ENCODE measurements around the gene PPIE.

Gene PPIE
- total RNA-seq: 60.6 reads per million, percentile 72 among the genes with 10 or more reads in this experiment

DNA sequence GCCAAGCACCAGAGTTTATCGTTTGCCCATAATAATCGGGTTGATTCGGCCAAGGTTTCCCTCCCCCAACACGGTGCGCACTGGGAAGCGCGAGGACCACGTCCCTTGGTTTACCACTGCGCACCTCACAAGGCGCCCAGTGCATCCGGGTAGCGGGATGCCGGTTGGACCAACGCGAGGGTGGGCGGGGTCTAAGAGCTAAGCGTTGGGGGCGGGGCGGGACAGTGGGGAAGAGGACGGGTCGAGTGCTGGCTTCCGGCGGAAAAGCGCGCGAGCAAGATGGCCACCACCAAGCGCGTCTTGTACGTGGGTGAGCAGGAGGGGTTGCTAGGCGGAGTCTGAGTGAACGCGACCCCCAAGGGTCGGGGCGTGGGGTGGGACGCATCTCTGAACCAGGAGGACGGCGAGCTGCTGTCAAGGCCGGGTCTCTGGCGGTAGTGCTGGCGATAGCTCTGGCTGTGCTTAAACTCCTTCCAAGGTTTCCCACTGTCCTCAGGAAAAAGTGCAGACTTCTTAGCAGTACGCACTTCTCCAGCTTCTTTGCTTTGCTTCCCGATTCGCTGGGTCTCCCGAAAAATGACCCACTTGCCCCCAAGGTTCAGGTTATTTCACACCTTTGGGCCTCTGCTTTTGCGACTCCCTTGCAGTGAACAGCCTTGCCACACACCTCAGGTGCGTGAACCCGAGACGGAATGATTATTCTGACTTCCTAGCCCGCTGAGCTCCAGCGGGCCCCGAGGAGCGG lies at the start of gene PPIE:
TSS of gene PPIE (plus strand) at position 261 of the 745 bp plus-strand sequence. CDS start at position 280, 19 bp downstream.
- peak; percentile 79 for DNase-seq

DNA sequence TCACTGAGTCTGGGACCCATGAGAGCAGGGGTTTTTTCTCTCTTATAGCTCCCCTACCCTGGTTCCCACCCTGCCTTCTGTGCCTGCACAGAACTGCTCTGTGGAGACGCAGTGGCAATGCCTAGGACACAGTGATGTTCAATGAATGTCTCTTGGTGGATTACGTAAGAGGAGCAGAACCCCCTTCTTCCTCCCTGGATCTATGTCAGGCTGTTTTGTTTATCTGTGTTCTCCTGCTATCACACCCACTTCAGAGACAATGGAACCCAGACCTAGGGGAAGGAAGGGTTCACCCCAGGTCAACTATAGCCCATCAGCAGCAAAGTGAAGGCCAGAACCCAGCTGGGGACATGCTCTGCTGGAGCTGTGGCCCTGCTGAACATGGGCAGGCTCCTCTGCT lies 49.5 kb upstream of the PPIE start:
- no peak for DNase-seq

DNA sequence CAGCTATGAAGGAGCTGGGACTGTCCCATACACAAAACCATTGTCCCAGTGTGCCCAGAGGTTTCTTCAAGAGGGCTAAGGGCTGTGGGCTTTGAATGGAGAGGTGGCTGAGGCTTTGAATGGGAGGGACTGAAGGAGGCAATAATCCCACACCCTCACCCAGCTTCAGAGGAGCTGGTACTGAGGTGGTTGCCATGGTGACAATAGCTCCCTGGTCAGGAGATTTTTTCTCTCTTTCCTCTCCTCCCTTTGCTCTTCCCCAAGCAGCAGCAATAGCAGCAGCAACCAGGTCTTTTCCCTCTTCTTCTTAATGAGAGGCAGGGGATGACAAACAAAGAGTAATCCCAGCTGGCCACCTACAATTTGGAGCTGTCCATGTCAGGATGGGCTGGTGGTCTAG lies 49.0 kb upstream of the PPIE start:
- no peak for DNase-seq

GRCh38 chr1:39690225-39690624 lies 48.5 kb upstream of the PPIE start:
- DNase-seq: no peak

- DNase-seq: no peak
Observed at GRCh38 chr1:39690794-39691382, 47.8 kb upstream of the PPIE start.

GRCh38 chr1:39691383-39692151 lies 47.1 kb upstream of the PPIE start, which contains the start of gene HPCAL4:
Gene HPCAL4 (minus strand): TSS chr1:39691433. CDS start chr1:39684603, 6,830 bp downstream.
- DNase-seq: peak; percentile 87

- DNase-seq: peak; percentile 24
Observed at GRCh38 chr1:39692152-39693074, 46.3 kb upstream of the PPIE start.

- DNase-seq: no peak
Observed at GRCh38 chr1:39694026-39694425, 44.7 kb upstream of the PPIE start.

DNA sequence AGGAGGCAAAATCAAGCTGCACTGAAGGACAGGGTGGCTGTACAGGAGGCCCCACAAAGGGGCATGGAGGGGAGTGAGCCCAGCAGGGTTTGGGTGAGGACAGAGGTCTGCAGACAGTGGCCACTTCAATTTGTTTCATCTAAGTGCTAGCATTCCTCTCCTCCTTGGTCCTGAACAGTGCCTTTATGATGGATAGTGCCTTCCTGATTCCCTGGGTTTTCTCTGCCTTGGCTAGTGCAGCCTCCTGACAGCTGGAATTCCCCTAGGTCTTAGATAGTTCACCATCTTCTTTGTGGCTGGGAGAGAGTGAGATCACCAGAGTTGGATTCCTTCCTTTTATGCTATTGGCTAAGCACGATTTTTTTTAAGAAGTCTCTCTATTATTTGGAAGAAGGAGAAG lies 43.7 kb upstream of the PPIE start:
- DNase-seq: no peak

- no peak for DNase-seq
Observed at GRCh38 chr1:39696448-39696847, 42.2 kb upstream of the PPIE start.

DNA sequence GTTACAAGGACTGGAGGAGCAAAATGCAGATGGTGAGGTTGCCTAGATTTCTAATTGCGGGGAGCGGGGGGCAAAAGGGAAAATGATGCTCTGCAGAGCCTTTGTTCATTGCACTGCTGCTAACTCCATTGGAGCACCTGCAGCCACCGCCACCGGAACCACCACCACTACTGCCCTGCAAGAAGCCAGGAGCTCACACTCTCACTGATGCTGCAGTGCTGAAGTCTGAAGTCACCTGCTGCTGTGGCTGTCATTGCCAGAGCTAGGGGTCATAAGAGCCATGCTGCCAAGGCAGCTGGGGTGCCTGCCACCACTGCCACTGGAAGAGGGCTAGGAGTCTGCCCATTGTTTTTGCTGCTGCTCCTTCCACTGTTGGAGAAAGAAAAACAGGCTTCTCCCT lies 40.1 kb upstream of the PPIE start:
- DNase-seq: no peak

DNA sequence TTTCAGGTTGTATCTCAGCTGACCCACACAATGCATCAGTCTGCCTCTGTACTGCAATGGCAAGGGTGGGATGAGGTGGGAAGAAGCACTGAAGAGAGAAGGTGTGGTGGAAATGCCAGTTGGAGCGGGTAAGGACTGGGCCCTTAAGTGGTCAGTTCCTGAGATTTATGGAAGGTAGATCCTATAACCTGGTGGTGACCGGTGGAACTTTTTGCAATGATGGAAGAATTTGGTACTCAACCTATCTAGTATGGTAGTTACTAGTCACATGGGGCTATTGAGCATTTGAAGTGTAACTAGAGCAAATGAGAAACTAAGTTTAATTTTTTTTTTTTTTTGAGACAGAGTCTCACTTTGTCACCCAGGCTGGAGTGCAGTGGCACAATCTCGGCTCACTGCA lies 39.3 kb upstream of the PPIE start:
- DNase-seq: no peak

DNA sequence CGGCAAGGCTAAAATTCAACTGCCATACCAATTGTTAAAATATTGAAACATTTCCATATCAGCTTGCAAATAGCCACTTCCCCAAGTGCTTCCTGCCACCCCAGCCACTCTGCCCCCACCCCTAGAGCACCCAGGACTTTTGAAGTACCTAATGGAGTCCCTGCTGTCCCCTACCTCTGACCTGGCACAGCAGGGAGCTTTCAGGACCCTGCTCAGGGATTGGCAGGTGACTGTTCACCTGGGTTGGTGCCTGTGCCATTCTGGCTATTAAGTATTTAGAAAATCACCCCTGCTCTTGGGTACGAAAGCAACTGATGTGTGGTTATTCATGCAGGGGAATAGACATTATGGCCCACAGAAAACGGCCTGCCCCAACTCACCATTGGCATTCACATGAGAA lies 38.3 kb upstream of the PPIE start:
- DNase-seq: no peak

- no peak for DNase-seq
Observed at GRCh38 chr1:39701049-39701439, 37.6 kb upstream of the PPIE start.

- DNase-seq: no peak
Observed at GRCh38 chr1:39704757-39705156, 33.9 kb upstream of the PPIE start.

GRCh38 chr1:39707506-39707905 lies 31.2 kb upstream of the PPIE start:
- DNase-seq: no peak

GRCh38 chr1:39711104-39711965 lies 27.3 kb upstream of the PPIE start:
- no peak for DNase-seq

DNA sequence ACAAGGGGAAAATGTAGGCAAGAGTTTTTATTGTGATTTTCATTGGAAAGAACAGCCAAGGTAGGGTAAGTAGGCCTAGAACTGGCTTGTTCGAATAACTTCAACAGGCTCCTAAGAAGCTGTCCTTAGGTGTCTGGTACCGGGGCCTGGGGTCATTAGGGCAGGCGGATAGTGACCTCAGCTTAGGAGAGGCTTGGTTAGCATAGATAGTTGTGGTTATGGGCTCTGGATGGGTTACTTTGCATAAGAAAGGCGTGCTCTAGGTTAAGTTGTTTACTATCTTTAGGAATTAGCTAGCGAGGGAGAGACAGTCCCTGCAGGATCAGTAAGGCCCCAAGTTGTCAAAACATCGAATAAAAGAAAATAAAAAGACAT lies 26.7 kb upstream of the PPIE start:
- no peak for DNase-seq

- no peak for DNase-seq
Observed at GRCh38 chr1:39713557-39713956, 25.1 kb upstream of the PPIE start.

DNA sequence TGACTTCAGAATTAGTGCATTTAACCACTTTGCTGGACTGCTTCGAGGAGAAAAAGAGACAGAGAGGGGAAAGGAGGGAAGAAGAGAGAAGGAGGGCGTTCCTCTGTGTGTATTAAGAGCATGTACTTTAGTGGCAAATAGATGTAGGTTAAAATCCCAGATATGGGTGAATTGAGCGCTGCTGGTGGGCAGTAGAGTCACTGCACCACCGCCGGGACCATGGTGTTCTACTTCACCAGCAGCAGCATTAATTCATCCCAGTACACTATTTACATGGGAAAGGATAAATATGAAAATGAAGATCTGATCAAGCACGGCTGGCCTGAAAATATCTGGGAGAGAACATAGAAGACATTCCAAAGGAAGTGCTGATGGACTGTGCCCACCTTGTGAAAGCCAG lies 20.9 kb upstream of the PPIE start:
- no peak for DNase-seq

Measured in effector CD4-positive, alpha-beta T cell (primary cell).